ENCODE measurements around the gene CD1D.

GRCh38 chr1:158140764-158141192 lies 39.9 kb upstream of the CD1D start:
- TF ChIP-seq, protein P1, sequence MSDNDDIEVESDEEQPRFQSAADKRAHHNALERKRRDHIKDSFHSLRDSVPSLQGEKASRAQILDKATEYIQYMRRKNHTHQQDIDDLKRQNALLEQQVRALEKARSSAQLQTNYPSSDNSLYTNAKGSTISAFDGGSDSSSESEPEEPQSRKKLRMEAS (IDR thresholded peaks at IDR 0.05; ENCODE audit: low read depth), result no peak
- TF ChIP-seq CTCF (IDR thresholded peaks at IDR 0.05), result no peak
- no peak for TF ChIP-seq MXI1 (IDR thresholded peaks at IDR 0.05; ENCODE audit: low read depth, low read length)

Data from SK-N-SH (cell line).